Measurements from ENCODE around the gene PLA2G2C. TPM values are rescaled to one million over a fixed set of nuclear protein-coding genes. Genes with fewer than 3 reads are reported as not detected.

Gene PLA2G2C
- total RNA-seq, 1 experiment from 2014 or later, result not detected

DNA sequence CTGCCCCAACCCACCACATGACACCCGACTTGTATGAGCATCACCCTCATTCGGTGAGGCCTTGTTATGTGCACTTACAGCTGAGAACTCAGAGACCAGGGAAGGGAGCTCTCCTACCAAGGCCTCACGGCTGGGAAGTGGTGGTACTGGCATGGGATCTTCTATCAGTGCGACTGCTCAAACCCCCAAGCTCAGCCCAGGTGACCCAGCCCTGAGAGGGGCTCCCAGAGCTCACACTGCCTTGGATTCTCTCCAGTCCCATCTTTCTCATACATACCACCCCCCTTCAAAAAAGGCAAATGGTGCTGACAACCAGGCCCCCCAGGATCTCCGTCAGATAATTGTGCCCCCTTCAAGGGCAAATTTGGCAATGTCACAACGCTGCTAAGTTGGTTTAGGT is 48.0 kb downstream of the PLA2G2C start:
- Histone ChIP-seq H3K27me3 (replicated peaks; ENCODE audit: insufficient read depth, low read depth, low read length, poor library complexity) (peaks cover 4% of the 10 kb centered on the region), H3K4me3 (ENCODE audit: low read depth, low read length, poor library complexity, severe bottlenecking) (no peak overlapping the region), H3K36me3 (ENCODE audit: insufficient read depth, low read length, poor library complexity, severe bottlenecking) (no peaks in the 10 kb centered on the region), H3K27ac (ENCODE audit: low read depth, low read length, poor library complexity, severe bottlenecking) (no peak overlapping the region), H3K4me1 (ENCODE audit: insufficient read depth, low read length, poor library complexity, severe bottlenecking) (no peaks in the 10 kb centered on the region), H3K9me3 (ENCODE audit: low read depth, low read length, poor library complexity, severe bottlenecking) (no peaks in the 10 kb centered on the region)
- TF ChIP-seq, protein P1, sequence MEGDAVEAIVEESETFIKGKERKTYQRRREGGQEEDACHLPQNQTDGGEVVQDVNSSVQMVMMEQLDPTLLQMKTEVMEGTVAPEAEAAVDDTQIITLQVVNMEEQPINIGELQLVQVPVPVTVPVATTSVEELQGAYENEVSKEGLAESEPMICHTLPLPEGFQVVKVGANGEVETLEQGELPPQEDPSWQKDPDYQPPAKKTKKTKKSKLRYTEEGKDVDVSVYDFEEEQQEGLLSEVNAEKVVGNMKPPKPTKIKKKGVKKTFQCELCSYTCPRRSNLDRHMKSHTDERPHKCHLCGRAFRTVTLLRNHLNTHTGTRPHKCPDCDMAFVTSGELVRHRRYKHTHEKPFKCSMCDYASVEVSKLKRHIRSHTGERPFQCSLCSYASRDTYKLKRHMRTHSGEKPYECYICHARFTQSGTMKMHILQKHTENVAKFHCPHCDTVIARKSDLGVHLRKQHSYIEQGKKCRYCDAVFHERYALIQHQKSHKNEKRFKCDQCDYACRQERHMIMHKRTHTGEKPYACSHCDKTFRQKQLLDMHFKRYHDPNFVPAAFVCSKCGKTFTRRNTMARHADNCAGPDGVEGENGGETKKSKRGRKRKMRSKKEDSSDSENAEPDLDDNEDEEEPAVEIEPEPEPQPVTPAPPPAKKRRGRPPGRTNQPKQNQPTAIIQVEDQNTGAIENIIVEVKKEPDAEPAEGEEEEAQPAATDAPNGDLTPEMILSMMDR (conservative IDR thresholded peaks at IDR 0.05; ENCODE audit: low read depth, low read length), result no peak
- no peak for TF ChIP-seq EZH2 (IDR thresholded peaks at IDR 0.05; ENCODE audit: borderline replicate concordance, low read depth, low read length, poor library complexity, severe bottlenecking)
- intact Hi-C loops (cut with micrococcal nuclease; ENCODE audit: unreplicated experiment), result no loop called here
- ChIA-PET CTCF (no interaction called here), POLR2A (ENCODE audit: low non-redundant PET) (no interaction called here)
- no TSS peak for BruUV-seq (replicated peaks)
- DNase-seq (ENCODE audit: low spot score), result no peak

DNA sequence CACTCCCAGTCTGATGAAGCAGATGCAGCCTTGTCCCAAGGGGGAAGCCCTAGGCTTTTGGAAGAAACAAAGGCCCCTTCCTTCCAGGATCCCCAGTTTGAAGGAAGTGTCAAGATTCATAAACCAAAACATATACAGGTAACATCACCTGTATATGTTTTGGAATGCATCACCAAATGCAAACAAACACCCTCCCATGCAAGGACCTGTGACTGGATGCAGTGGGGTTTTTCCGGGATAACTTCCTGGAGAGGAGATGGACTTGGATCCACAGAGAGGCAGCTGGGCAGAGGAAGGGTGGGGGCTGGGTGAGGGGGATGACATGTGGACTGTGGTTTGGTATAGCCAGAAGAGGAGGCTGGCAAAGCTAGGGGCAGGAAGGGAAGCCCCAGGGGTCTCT is 48.7 kb downstream of the PLA2G2C start:
- H3K36me3 ChIP-seq (ENCODE audit: insufficient read depth, low read length, poor library complexity, severe bottlenecking), result no peaks in the 10 kb centered on the region
- no peaks in the 10 kb centered on the region for H3K9me3 ChIP-seq (ENCODE audit: low read depth, low read length, poor library complexity, severe bottlenecking)
- no TSS peak for BruUV-seq (replicated peaks)
- H3K27me3 ChIP-seq (replicated peaks; ENCODE audit: insufficient read depth, low read depth, low read length, poor library complexity), result peaks cover 4% of the 10 kb centered on the region
- intact Hi-C loops (cut with micrococcal nuclease; ENCODE audit: unreplicated experiment), result no loop called here
- TF ChIP-seq EZH2 (IDR thresholded peaks at IDR 0.05; ENCODE audit: borderline replicate concordance, low read depth, low read length, poor library complexity, severe bottlenecking), result no peak
- TF ChIP-seq, protein P1 (conservative IDR thresholded peaks at IDR 0.05; ENCODE audit: low read depth, low read length), result no peak
- no peak overlapping the region for H3K27ac ChIP-seq (ENCODE audit: low read depth, low read length, poor library complexity, severe bottlenecking)
- ChIA-PET CTCF (no interaction called here), POLR2A (ENCODE audit: low non-redundant PET) (no interaction called here)
- H3K4me3 ChIP-seq (ENCODE audit: low read depth, low read length, poor library complexity, severe bottlenecking), result no peak overlapping the region
- no peak for DNase-seq (ENCODE audit: low spot score)
- no peaks in the 10 kb centered on the region for H3K4me1 ChIP-seq (ENCODE audit: insufficient read depth, low read length, poor library complexity, severe bottlenecking)

DNA sequence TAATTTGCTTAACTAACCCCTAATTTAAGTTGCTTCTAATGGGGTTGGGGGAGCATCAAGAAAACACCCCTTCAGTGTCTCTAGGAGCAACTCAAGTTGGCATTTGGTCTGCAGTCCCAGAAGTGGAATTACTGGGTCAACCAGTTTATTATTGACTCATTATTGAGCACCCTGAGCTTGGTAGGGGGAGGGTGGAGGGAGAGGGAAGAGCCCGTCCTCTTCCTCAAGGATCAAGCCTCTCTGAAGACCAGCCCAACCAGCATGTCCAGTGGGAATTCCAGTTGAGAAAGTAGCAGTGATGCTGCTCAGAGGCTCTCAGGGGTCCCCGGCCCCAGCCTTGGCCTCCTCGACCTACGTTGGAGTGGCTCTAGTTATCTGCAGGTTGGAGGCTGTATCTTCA is 49.3 kb downstream of the PLA2G2C start:
- intact Hi-C loops (cut with micrococcal nuclease; ENCODE audit: unreplicated experiment), result no loop called here
- TF ChIP-seq, protein P1 (conservative IDR thresholded peaks at IDR 0.05; ENCODE audit: low read depth, low read length), result no peak
- no peak for TF ChIP-seq EZH2 (IDR thresholded peaks at IDR 0.05; ENCODE audit: borderline replicate concordance, low read depth, low read length, poor library complexity, severe bottlenecking)
- no peaks in the 10 kb centered on the region for H3K9me3 ChIP-seq (ENCODE audit: low read depth, low read length, poor library complexity, severe bottlenecking)
- no peaks in the 10 kb centered on the region for H3K4me1 ChIP-seq (ENCODE audit: insufficient read depth, low read length, poor library complexity, severe bottlenecking)
- H3K36me3 ChIP-seq (ENCODE audit: insufficient read depth, low read length, poor library complexity, severe bottlenecking), result no peaks in the 10 kb centered on the region
- H3K27me3 ChIP-seq (replicated peaks; ENCODE audit: insufficient read depth, low read depth, low read length, poor library complexity), result peaks cover 4% of the 10 kb centered on the region
- no peak for DNase-seq (ENCODE audit: low spot score)
- no peak overlapping the region for H3K27ac ChIP-seq (ENCODE audit: low read depth, low read length, poor library complexity, severe bottlenecking)
- no peak overlapping the region for H3K4me3 ChIP-seq (ENCODE audit: low read depth, low read length, poor library complexity, severe bottlenecking)
- BruUV-seq (replicated peaks), result no TSS peak
- ChIA-PET CTCF (no interaction called here), POLR2A (ENCODE audit: low non-redundant PET) (no interaction called here)
